ENCODE results near the gene SLC13A1. TPM values are rescaled to one million over a fixed set of nuclear protein-coding genes. Genes with fewer than 3 reads are reported as not detected.

SLC13A1 gene
- total RNA-seq, 1 donor from 2014 or later = not detected

DNA sequence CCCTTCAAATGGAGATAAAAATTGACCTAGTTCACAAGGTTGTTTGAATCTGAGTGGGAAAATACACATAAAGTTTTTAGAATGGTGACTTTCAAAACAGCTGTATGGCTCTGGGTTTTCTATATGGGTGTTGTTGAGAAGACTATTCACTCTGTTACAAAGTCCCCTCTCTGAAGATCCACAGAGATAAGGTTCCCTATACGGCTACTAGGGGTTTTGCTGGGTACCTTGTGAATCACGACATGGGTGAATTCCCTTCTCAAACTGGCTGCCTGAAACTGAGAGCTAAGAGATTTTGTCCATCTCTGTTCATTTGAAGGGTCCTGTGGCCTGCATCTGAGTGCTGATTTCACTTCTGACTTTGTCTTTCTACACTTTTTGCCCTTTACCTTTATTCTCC, 11.8 kb upstream of the SLC13A1 start:
- no peaks in the 10 kb centered on the region for H3K36me3 ChIP-seq
- no peak overlapping the region for H3K27ac Mint-ChIP-seq
- no peaks in the 10 kb centered on the region for H3K27me3 ChIP-seq
- H3K9me3 Mint-ChIP-seq = peaks cover 13% of the 10 kb centered on the region
- no peaks in the 10 kb centered on the region for H3K4me1 ChIP-seq
- no peaks in the 10 kb centered on the region for H3K36me3 Mint-ChIP-seq
- H3F3A ChIP-seq (ENCODE audit: low read depth) = peaks cover 23% of the 10 kb centered on the region
- DNase-seq (ENCODE audit: low spot score) = no peak
- no peak overlapping the region for H3K9ac ChIP-seq
- H4K20me1 ChIP-seq (ENCODE audit: low read depth) = no peaks in the 10 kb centered on the region
- H3K4me3 Mint-ChIP-seq = no peak overlapping the region
- no peaks in the 10 kb centered on the region for H3K9me3 ChIP-seq (ENCODE audit: low read depth)
- H3K79me2 ChIP-seq (ENCODE audit: low read depth) = no peaks in the 10 kb centered on the region
- no peaks in the 10 kb centered on the region for H3K27me3 Mint-ChIP-seq (ENCODE audit: insufficient read depth, low read depth)
- H3K27ac ChIP-seq = no peak overlapping the region
- TF ChIP-seq EZH2phosphoT487 (IDR thresholded peaks at IDR 0.05) = no peak
- TF ChIP-seq, protein P1, sequence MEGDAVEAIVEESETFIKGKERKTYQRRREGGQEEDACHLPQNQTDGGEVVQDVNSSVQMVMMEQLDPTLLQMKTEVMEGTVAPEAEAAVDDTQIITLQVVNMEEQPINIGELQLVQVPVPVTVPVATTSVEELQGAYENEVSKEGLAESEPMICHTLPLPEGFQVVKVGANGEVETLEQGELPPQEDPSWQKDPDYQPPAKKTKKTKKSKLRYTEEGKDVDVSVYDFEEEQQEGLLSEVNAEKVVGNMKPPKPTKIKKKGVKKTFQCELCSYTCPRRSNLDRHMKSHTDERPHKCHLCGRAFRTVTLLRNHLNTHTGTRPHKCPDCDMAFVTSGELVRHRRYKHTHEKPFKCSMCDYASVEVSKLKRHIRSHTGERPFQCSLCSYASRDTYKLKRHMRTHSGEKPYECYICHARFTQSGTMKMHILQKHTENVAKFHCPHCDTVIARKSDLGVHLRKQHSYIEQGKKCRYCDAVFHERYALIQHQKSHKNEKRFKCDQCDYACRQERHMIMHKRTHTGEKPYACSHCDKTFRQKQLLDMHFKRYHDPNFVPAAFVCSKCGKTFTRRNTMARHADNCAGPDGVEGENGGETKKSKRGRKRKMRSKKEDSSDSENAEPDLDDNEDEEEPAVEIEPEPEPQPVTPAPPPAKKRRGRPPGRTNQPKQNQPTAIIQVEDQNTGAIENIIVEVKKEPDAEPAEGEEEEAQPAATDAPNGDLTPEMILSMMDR (IDR thresholded peaks at IDR 0.05) = no peak
- no peak for TF ChIP-seq EZH2 (IDR thresholded peaks at IDR 0.05)
- no peaks in the 10 kb centered on the region for H3K4me1 Mint-ChIP-seq
- no peak overlapping the region for H3K4me2 ChIP-seq
- no peak overlapping the region for H2AFZ ChIP-seq (replicated peaks)
- H3K4me3 ChIP-seq = no peak overlapping the region

DNA sequence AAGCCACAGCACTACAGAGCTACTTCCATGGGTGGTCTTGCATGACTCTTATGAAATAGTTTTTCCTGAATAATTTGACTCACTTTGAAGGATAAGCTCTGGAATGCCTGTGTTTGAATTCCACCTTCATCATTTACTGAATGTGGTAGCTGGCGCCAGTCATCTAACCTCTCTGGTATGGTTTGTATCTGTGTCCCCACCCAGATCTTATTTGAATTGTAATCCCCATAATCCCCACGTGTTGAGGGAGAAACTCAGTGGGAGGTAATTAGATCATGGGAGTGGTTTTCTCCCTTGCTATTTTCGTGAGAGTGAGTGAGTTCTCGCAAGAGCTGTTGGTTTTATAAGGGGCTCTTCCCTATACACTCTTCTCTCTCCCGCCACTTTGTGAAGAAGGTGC, 11.2 kb upstream of the SLC13A1 start:
- Histone ChIP-seq H3K27me3 (no peaks in the 10 kb centered on the region), H4K20me1 (ENCODE audit: low read depth) (no peaks in the 10 kb centered on the region), H3K4me2 (no peak overlapping the region), H3K9me3 (ENCODE audit: low read depth) (no peaks in the 10 kb centered on the region), H3K36me3 (no peaks in the 10 kb centered on the region), H3K4me3 (no peak overlapping the region), H3K27ac (no peak overlapping the region), H3F3A (ENCODE audit: low read depth) (peaks cover 23% of the 10 kb centered on the region), H2AFZ (replicated peaks) (no peak overlapping the region), H3K9ac (no peak overlapping the region), H3K4me1 (no peaks in the 10 kb centered on the region), H3K79me2 (ENCODE audit: low read depth) (no peaks in the 10 kb centered on the region)
- no peak for DNase-seq (ENCODE audit: low spot score)
- H3K4me3 Mint-ChIP-seq = no peak overlapping the region
- H3K9me3 Mint-ChIP-seq = peaks cover 13% of the 10 kb centered on the region
- no peaks in the 10 kb centered on the region for H3K4me1 Mint-ChIP-seq
- H3K27ac Mint-ChIP-seq = no peak overlapping the region
- no peaks in the 10 kb centered on the region for H3K36me3 Mint-ChIP-seq
- H3K27me3 Mint-ChIP-seq (ENCODE audit: insufficient read depth, low read depth) = no peaks in the 10 kb centered on the region
- TF ChIP-seq, protein P1 (IDR thresholded peaks at IDR 0.05) = no peak
- TF ChIP-seq EZH2 (IDR thresholded peaks at IDR 0.05) (no peak), EZH2phosphoT487 (IDR thresholded peaks at IDR 0.05) (no peak)

DNA sequence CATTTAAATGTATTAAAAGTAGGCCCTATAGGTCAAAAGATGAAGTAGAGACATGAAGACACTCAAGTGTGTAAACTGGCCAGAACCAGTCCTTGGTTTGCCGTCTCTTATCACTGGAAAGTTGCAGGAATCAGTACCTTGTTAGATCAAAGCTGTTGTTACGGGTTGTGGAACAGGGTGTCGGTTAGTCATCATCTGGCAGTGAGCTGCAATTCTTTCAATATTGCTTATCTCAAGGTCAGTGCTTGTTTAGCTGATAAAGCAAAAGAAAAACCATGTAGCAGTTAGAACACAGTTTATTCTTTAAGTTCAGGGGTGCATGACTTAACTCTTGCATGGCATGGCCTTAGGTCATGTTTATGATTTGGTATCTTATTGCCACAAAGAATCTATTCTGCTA, 10.0 kb upstream of the SLC13A1 start:
- no peak overlapping the region for H3K27ac ChIP-seq
- peaks cover 6% of the 10 kb centered on the region for H3K9me3 Mint-ChIP-seq
- DNase-seq (ENCODE audit: low spot score) = no peak
- H3K27me3 ChIP-seq = no peaks in the 10 kb centered on the region
- no peak overlapping the region for H3K4me3 Mint-ChIP-seq
- H3K4me1 Mint-ChIP-seq = no peaks in the 10 kb centered on the region
- peaks cover 23% of the 10 kb centered on the region for H3F3A ChIP-seq (ENCODE audit: low read depth)
- no peak overlapping the region for H3K9ac ChIP-seq
- H3K27ac Mint-ChIP-seq = no peak overlapping the region
- H2AFZ ChIP-seq (replicated peaks) = no peak overlapping the region
- no peak overlapping the region for H3K4me2 ChIP-seq
- H4K20me1 ChIP-seq (ENCODE audit: low read depth) = no peaks in the 10 kb centered on the region
- H3K36me3 Mint-ChIP-seq = no peaks in the 10 kb centered on the region
- H3K4me3 ChIP-seq = no peak overlapping the region
- H3K36me3 ChIP-seq = no peaks in the 10 kb centered on the region
- no peaks in the 10 kb centered on the region for H3K27me3 Mint-ChIP-seq (ENCODE audit: insufficient read depth, low read depth)
- H3K79me2 ChIP-seq (ENCODE audit: low read depth) = no peaks in the 10 kb centered on the region
- no peaks in the 10 kb centered on the region for H3K4me1 ChIP-seq
- H3K9me3 ChIP-seq (ENCODE audit: low read depth) = no peaks in the 10 kb centered on the region
- TF ChIP-seq EZH2 (IDR thresholded peaks at IDR 0.05) (no peak), EZH2phosphoT487 (IDR thresholded peaks at IDR 0.05) (no peak)
- TF ChIP-seq, protein P1 (IDR thresholded peaks at IDR 0.05) = no peak

All from neural progenitor cell (in vitro differentiated cells).